HT1080 (cell line): ENCODE results near the gene CNOT8. TPM values are rescaled to one million over a fixed set of nuclear protein-coding genes. Genes with fewer than 3 reads are reported as not detected.
A peak's percentile ranks its signal among the peaks of the same experiment; 100 is the strongest.
"Not testable (repeated sequence)": the region's sequence is repeated elsewhere in the genome, so short reads cannot be mapped to it uniquely, and the experiment has no call there.

Experiments used
- DNase-seq: peaks from one replicate; pipeline ENCODE4 v3.0.0-alpha.2; 2015; ENCODE audit warnings: low read depth
- total RNA-seq: library from RNA; depleted of rRNA; stranded (reverse); fragments of >200 nt; shearing (Covaris generic); gene quantifications from 2 replicates; pipeline ENCODE4 v1.2.3, GENCODE V29; 2014

The CNOT8 gene
- total RNA-seq, 1 experiment from 2014 or later: 40.0 TPM

GRCh38 chr5:154834053-154834452, 24.4 kb upstream of the CNOT8 start:
- DNase-seq: no peak

GRCh38 chr5:154835701-154836052, 22.8 kb upstream of the CNOT8 start:
- DNase-seq: not testable (repeated sequence)

GRCh38 chr5:154836225-154836624, 22.2 kb upstream of the CNOT8 start:
- no peak for DNase-seq

- DNase-seq: no peak
These were observed 21.2 kb upstream of the CNOT8 start for GRCh38 chr5:154837009-154837901.

- no peak for DNase-seq
These were observed 17.8 kb upstream of the CNOT8 start for GRCh38 chr5:154840435-154841272.

- DNase-seq: no peak
These were observed 17.2 kb upstream of the CNOT8 start for GRCh38 chr5:154841273-154841661.

- DNase-seq: no peak
These were observed 15.5 kb upstream of the CNOT8 start for GRCh38 chr5:154842689-154843530.

- DNase-seq: no peak
These were observed 13.6 kb upstream of the CNOT8 start for GRCh38 chr5:154844809-154845208.

- no peak for DNase-seq
These were observed 9.1 kb upstream of the CNOT8 start for GRCh38 chr5:154849264-154849785.

- DNase-seq: no peak
These were observed 8.6 kb upstream of the CNOT8 start for GRCh38 chr5:154849791-154850201.

GRCh38 chr5:154850255-154851062, 8.0 kb upstream of the CNOT8 start, which contains the start of gene FAXDC2:
FAXDC2 (minus strand) TSS chr5:154850603; CDS start chr5:154838178, 12,425 bp downstream.
- DNase-seq: peak; percentile 68

GRCh38 chr5:154851351-154851750, 7.1 kb upstream of the CNOT8 start:
- DNase-seq: no peak

GRCh38 chr5:154857530-154858296, 714 bp upstream of the CNOT8 start:
- peak; percentile 95 for DNase-seq

GRCh38 chr5:154858972-154859871, 795 bp downstream of the CNOT8 start:
- DNase-seq: peak; percentile 10

- DNase-seq: peak; percentile 74
These were observed 1.7 kb downstream of the CNOT8 start for GRCh38 chr5:154860123-154860522.

- DNase-seq: no peak
These were observed 2.3 kb downstream of the CNOT8 start for GRCh38 chr5:154860765-154861164.

GRCh38 chr5:154861946-154862345, 3.5 kb downstream of the CNOT8 start:
- no peak for DNase-seq

GRCh38 chr5:154862766-154863165, 4.3 kb downstream of the CNOT8 start:
- no peak for DNase-seq
